Stimulated activated CD4-positive, alpha-beta T cell treated with anti-CD3 and anti-CD28 coated beads, Interleukin-4, amount 100 ng/mL, for 4 hours (primary cell): ENCODE data around the gene ZC3H7B.

Experiments
- DNase-seq, 2 experiments: peaks; one replicate each; pipeline ENCODE4 v3.0.0-alpha.2; 2020

Gene ZC3H7B

DNA sequence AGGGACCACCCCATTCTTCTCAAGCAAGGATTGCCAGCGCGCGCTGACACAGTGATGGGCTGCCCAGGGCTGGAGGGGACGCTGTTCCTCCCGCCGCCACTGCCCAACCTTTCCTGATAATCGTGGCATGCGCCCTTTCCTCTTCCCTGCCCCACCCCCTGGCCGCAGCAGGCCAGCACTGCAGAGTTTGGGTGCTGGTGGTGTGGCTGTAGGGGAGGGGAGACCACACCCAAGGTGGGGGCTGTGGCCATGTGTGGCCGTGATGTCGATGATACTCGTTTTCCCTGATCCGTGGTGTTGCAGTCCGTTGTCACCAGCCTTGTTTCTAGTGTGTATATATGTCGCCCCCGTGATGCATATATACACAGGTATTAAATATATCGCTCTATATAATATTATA lies 57.6 kb downstream of the ZC3H7B start:
- DNase-seq: no peak

DNA sequence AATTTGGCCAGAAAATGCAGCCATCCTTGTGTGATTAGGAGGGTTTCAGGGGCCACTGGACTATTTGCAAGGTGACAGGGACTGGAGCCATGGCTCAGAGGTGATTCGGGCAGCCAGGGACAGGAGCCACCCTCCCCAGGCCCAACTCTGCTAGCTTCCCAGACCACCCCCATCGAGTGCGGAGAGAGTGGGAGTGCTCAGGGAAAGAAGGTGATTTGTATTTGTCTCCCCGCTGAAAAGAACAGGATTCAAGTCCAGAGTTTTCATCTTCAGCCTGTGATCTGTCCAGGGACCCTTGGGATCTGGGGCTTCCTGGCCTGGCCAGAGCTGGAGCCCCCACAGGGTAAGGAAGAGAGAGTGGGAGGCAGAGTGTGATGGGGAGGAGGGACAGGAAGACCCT lies 58.1 kb downstream of the ZC3H7B start:
- DNase-seq: no peak

DNA sequence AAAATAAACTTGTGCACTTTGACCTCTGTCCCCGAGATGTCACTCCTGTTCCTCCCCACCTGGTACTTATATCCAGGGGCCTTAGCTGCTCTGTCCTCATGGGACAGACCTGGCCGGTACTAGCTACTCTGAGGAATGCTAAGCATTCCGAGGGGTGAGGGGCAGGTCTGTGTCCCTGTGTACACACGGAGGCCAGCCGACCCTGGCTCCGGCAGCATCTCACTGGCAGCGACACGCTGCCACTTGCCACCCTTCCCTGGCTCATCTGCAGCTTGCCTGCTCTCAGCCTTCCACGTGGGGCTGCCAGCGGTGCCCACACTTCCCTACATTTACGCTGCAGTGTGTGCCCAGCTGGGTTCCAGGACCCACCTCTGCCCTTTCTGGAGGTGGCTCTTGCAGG lies 58.8 kb downstream of the ZC3H7B start:
- DNase-seq: no peak

DNA sequence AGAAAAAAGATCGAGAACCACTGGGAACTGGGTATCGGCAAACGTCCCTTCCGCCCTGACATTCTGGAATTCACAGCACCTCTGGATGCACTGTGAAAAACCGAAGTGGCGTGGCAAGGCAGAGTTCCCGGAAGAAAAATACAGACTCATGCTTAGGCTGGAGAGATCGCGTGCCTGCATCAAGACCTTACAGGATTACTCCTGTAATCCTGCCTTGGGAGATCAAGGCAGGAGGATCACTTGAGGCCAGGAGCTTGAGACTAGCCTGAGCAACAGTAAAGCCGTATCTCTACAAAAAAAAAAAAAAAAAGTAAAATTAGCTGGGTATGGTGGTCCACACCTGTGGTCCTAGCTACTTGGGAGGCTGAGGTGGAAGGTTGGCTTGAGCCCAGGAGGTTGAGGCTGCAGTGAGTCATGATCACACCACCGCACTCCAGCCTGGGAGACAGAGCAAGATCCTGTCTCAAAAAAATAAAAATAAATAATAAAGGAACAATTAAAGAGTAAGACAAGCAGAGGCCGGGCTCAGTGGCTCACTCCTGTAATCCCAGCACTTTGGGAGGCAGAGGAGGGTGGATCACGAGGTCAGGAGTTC lies 60.5 kb downstream of the ZC3H7B start:
- DNase-seq: no peak

DNA sequence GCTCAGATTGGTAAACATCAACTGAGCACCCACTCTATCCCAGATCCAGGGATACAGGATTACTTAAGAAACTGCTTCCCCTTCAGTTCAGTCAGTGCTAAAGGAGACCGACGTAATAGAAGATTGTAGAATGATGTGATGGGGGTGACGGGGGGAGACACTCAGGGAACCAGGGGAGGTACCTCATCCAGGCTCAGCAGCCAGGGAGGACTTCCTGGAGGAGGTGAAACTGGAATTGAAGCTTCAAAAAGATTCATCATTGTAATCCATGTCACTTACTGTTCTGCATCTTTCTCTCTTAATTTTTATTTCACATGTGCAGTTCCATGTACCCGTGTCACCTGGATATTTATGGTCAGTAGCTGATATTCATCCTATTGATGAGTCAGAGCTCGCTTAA lies 61.3 kb downstream of the ZC3H7B start:
- no peak for DNase-seq

DNA sequence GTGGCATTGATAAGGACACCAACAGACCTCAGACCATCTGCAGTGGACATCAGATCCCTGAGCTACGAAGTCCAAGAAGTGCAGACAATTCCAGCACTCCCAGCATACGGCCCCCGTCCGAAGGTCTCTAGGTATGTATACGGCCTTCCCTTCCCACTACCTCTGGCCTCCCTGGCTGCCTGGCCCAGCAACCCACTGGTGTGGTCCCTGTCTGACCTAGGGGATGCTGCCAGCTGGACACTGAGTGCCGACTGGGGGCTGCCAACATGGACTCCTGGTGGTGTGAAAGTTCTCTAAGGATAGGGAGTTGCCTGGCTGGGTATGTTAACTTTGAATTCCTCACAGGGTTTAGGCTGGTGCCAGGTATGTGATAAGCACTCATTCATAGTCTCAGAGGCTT lies 62.9 kb downstream of the ZC3H7B start:
- DNase-seq: no peak

DNA sequence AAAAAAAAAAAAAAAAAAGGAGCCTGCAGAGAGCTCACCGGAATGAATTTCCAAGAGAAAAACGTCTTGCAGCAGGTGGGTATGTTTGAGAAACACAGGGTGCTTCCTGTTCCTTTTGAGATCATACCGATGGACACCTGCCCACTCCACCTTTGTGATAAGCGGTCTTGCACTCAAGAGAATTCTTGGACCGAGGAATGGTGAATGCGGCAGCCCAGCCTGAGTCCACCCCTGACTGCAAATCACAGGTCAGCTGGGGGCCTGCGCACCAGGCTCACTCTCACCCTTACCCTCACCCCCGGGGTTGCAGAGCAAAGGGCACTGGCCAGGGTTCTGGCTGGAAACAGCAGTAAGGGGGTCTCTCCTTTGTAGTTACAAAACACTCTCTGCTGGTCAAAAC lies 63.6 kb downstream of the ZC3H7B start:
- no peak for DNase-seq

DNA sequence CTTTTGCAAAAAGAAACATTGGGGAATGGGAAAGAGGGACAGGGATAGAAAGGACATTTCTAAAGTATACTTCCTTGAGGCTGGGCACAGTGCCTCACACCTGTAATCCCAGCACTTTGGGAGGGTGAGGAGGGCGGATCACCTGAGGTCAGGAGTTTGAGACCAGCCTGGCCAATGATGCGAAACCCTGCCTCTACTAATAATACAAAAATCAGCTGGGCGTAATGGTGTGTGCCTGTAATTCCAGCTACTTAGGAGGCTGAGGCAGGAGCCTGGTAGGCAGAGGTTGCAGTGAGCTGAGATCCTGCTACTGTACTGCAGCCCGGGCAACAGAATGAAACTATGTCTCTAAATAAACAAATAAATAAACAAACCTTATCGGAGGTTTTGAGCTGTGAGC lies 64.1 kb downstream of the ZC3H7B start:
- no peak for DNase-seq

DNA sequence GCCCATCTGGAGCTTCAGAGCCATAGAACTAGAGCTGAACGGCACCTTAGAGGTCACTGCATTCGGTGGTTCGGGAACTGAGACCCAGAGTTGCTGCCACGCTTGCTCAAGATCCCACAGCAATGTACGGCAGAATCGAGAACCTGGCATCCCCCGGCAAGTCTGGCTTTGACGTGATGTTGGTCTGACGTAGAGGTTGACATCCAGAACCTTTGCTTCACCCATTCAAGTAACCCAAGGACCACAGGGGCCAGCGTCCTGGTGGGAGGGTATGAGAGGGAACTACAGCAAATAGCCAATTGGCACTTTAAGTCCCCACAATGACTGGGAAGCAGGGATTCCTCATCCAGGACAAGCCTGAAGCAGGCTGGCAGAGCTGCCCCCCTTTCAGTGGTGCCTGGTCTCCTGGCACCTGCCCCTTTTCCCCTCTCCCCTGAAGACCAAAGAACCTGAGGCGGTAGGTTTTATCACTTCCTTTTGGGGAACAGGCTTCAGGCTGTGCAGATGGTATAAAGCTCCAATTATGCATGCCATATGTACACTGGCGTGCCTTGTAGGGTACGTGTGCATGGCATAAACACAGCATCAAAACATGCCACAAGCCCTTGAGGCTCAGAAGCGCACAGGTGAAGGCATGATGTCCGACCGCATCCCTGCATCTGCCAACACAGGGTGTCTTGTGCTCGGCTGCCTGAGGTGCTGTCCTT lies 65.2 kb downstream of the ZC3H7B start:
- no peak for DNase-seq

DNA sequence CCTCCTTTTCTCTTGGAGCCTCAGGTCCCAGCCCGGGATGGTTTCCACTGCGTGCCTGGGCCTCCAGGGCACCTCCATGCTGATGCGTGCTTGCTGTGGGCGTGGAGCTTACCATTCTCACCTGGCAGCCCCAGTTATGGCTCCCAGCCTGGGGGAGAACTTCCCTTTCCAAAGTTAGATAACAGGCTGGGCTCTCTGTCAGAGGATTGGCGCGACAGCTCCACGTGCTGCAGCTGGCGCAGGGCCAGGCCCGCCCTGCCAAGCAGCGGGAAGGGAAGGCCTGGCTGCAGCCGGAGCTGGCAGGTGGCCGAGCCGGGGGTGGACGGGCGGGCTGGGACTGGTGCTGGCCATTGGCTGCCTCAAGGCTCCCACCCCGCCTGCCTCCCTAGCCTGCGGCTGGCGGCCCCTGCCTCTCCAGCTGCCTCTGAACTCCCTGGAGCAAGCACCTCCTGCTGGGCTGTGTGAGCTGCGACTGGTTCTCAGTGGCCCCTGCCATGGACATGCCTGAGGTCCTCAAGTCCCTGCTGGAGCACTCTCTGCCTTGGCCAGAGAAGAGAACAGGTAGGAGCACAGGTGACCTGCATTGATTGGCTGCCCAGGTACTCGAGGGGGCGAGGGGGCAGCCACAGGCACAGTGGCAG lies 65.8 kb downstream of the ZC3H7B start:
- DNase-seq: no peak

DNA sequence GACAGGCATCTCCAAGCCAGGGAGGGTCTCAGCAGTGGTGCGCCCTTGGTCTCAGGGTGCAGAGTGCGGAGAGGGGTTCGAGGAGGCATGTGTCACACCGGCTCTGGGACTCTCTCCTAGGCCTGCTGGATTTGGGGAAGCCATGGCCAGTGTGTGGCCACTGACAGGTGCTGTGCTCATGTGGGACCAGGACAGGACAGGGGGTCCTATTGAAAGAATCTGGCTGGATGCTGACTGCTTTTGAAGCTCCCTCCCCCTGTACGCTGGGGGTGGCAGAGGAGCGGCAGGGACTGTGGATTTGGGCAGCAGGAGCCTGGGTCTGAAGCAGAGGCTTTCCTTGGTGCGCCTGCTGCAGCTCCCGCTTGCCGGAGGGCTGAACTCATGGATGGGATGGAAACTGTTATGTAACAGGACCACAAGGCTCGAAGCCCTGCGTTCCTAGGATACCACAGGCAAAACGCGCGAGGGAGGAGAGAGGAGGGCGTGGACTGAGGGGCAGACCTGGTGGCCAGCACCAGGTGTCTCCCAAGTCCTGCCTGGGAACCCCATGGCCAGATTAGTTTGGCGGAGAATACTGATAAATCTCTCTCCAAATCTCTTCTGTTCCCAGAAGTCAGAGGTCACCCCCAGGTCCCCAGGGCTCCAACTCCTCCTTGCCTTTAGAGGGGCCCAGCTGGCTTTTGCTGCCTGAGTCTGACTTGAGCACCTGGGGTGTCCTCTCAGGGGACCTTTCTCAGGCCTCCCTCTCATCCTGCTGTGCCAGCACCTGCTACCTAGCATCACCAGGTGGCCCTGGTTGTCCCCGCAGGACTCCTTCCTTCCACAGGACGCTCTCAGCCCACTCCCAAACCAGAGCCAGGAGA lies 66.6 kb downstream of the ZC3H7B start:
- DNase-seq: no peak

DNA sequence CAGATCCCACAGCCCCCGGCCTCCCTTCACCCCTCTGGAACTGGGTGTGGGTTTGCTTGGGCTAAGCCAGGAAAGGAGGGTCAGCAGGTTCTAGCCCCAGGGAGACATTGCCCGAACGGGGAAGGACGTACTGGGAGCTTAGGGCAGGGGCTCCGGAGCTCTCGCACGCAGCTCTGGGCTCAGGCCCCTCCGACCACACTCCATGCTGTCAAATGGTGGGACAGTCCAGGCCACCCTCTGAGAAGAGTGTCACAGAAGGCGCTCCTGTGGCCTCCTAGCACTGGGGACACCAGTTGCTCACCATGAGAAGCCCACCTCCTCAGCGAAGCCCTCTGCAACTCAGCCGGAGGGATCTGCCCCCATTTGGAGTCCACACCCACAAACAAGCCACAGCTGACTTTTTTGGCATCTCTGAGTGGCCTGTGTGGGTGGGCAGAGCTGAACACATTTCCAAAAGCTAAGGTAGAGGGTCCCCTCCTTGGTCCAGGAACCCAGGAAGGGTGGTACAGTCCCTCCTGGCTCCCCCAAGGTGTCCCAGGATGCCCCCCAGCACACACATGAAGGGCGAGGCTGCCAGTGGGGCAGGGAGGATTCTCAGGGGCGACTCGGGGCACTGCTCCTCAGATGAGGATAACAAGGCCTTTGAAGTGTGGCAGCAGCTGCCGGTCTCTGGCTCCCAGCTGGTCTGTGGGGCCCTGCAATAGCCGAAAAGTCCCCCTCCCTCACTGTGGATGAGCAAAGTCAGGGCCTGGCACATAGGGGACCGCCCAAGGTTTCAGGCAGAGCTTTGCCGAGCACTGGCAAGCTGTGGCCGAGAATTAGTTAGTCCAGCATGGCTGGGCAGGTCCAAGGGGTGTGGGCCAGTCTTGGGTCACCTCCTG lies 67.5 kb downstream of the ZC3H7B start:
- DNase-seq: no peak

DNA sequence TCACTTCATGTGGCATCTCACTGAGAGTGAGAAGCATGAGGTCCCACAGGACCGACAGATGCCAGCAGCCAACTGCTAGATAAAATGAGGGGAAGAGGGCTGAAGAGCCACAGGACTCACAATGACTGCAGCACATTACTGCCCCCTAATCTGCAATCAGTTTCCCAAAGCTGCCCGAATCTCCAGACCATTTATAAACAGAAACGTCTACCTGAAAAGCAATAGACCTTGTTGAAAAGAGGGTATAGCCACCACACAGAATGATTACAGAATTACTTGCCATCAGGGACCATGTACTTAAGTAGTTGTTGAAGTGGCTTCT lies 68.1 kb downstream of the ZC3H7B start:
- no peak for DNase-seq

DNA sequence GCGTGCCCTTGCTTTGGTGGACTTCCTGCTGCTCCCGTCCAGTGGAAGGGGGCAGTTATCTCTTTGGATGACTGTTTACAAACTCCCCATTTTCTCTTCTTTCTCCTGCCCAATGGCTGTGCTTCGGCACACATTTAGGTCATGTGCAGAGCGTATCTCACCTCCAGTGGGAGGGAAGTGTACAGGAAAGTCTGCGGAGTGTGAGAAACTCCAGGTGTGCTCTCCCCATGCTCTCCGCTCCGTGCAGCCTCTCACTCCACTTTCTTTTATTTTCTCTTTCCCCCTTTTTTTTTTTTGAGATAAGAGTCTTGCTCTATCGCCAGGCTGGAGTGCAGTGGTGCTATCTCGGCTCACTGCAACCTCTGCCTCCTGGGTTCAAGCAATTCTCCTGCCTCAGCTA lies 68.5 kb downstream of the ZC3H7B start:
- no peak for DNase-seq

DNA sequence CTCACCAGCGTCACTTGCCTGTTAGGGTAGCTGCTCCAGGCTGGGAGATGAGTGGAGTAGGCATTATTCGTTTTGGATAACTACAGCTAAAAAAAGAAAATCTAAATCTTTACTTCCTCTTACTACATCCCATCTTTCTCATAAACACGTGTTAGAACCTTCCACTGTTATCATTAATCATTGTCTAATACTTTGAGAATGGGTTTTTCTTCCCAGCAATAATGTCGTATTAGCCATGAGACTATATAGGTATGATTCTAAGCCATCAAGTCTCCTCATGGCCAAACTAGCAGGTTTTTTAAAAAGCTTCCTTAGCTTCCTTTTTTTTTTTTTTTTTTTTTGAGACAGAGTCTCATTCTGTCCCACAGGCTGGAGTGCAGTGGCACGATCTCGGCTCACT lies 76.5 kb downstream of the ZC3H7B start:
- DNase-seq: no peak

DNA sequence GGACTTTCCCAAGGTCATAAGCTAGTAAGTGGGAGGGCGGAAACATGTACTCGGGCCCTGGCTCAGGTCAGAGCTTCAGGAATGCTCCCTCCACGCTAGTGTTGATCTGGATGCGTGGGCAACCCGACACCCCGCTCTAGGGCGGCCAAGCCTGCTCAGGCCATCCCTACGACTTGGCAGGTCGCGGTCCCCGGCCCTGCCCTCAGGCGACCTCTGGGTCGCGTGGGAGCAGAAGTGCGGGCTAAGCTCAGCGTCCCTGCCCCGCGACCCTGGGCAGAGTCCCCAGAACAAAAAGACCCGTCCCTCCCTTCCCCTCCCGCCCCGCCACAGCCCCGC lies 79.6 kb downstream of the ZC3H7B start:
- no peak for DNase-seq

DNA sequence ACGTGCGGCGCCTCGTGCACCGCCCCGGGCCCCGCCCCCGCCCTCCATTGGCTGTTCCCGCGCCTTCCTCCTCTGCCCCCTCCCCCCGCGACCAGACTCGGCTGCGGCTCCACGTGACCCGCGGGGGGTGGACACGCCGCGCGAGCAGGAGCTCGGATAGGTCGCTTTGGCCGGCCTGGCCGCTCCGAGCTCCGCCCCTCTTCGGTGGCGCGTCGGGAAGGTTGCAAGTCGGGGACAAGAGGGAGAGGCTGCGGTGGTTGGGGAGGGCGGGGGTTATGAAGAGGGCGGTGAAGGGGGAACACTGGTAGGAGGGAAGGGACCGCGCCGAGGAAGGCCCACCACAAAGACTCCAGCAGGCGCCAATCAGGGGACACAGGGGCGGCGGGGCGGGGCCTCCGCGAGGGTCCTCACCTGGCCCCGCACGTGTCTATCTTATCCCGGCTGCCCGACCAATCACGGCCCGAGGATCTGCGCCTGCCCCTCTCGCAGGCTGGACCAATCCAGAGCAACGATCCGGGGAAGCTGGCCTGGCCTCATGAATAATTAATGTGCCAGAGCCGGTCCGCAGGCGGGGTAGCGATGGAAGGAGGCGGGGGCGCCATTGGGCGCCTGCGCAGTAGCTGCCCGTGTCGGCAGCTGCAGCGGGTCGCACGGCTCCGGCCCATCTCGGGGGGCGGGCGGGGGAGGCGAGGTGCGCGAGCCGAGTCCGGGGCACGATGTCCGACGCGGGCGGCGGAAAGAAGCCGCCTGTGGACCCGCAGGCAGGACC lies 80.2 kb downstream of the ZC3H7B start, which contains the start of gene TEF:
TEF (plus strand) TSS at position 614 of the 769 bp plus-strand sequence; CDS start at position 717, 103 bp downstream.
- peak; percentile 98 to 99 for DNase-seq

DNA sequence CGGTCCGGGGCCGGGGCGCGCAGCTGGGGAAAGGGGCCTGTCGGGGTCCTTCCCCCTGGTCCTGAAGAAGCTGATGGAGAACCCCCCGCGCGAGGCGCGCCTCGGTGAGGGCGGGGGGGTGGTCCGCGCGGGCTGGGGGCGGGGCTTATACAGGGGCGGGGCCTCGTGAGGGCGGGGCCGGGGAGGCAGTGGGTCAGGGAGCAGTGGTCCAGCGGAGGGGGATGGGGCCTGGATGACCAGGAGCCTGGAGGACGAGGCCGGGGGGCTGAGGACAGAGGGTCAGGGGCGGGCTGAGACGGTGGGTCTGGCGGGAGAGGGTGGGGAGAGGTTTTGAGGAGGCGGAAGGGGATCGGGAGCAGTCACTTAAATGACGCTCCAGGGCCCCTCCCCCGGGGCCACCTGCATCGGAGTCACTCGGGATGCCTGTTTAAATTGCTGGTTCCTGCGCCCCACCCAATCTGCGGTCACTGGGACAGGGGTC lies 80.8 kb downstream of the ZC3H7B start:
- peak; percentile 54 to 56 for DNase-seq

DNA sequence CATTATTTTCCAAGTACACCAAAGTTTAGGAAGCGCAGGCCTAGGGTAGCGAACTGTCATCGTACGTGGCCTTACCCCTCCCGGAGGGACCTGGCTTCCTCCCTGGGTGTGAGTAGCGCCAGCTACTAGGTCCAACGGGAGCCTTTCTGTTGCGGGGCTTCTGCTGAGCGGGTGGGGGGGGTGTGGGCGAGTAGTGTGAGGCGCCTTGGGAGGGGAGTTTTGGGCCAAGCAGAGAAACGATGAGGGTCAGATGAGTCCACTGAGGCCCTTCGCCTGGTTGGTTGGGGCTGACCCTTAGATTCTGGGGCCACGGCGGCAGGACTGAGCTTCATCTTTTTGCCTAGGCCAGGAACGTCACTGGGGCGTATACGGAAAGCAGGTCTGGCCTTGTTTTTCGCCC lies 81.3 kb downstream of the ZC3H7B start:
- no peak for DNase-seq

DNA sequence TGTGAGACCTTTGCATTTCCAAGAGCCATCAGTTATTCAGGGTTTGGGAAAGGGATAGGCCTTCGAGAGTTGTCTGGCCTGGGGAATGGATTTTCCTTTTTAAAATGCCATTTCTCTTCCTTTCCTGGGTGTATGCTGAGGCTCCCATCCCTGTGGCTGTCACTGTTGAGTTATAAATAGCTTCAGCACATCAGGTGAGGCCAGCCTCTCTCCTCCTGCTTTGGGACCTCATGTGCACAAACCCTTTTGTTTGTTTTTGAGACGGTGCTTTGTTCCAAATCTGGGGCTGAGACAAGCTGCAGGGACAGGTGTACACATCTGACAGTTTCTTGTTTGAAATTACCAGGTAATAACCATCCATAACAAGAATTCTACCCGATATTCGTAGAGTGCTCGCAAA lies 81.8 kb downstream of the ZC3H7B start:
- no peak for DNase-seq

DNA sequence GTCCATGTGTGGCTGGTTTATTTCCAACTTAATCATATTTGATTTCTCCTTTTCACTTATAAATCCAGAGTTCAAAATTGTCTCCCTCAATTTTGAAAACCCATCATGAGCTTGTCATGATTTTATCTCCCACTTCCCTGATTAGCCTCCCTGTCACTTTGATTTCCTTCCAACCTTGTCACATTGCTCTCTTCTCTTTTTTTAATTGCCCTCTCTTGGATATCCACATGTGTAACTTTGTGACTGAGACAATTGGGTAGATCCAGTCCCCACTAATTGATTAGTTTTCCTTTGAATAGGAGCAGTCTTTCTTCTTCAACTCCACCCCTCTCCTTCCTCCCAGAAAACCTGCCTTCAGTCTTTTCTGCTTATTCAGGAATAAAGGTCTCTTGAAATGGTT lies 82.8 kb downstream of the ZC3H7B start:
- no peak for DNase-seq

DNA sequence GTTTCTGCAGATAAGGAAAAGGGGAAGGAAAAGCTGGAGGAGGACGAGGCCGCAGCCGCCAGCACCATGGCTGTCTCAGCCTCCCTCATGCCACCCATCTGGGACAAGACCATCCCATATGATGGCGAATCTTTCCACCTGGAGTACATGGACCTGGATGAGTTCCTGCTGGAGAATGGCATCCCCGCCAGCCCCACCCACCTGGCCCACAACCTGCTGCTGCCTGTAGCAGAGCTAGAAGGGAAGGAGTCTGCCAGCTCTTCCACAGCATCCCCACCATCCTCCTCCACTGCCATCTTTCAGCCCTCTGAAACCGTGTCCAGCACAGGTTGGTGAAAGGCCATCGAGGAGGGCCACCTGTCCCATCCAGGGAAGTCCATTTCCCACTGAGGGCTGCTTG lies 86.0 kb downstream of the ZC3H7B start:
- no peak for DNase-seq
